T-helper 1 cell treated with Interleukin-12 subunit alpha and Interleukin-12 subunit beta and Interleukin-4 antibody, amounts not matched to agents 30 ng/mL and 1 ng/mL, for 36 hours (primary cell): ENCODE measurements around the gene OBSCN. TPM values are rescaled to one million over a fixed set of nuclear protein-coding genes. Genes with fewer than 3 reads are reported as not detected.

Experiments used
- intact Hi-C: fragments of 100-400 bp; cut with micrococcal nuclease; formaldehyde crosslinking; loops from one replicate; pipeline ENCODE4 v1.15.1; 2024
- total RNA-seq: library from RNA; stranded (reverse); gene quantifications from 2 replicates; pipeline ENCODE4 v1.2.3, GENCODE V29; 2022

OBSCN gene
- total RNA-seq, 1 donor from 2014 or later = 15.4 TPM

GRCh38 chr1:228315484-228315944 is 107.7 kb downstream of the OBSCN start:
- intact Hi-C loops = no loop called here

GRCh38 chr1:228315945-228316588 is 108.2 kb downstream of the OBSCN start:
- intact Hi-C loops = no loop called here

GRCh38 chr1:228316589-228317387 is 108.9 kb downstream of the OBSCN start:
- intact Hi-C loops = no loop called here

GRCh38 chr1:228317411-228317828 is 109.6 kb downstream of the OBSCN start:
- intact Hi-C loops = no loop called here

GRCh38 chr1:228317891-228318810 is 110.3 kb downstream of the OBSCN start:
- intact Hi-C loops = no loop called here

GRCh38 chr1:228318823-228319241 is 111.0 kb downstream of the OBSCN start:
- intact Hi-C loops = no loop called here

- intact Hi-C loops = no loop called here
Measured at GRCh38 chr1:228319352-228320088, 111.7 kb downstream of the OBSCN start.

- intact Hi-C loops = no loop called here
Measured at GRCh38 chr1:228320394-228320793, 112.5 kb downstream of the OBSCN start.

GRCh38 chr1:228321435-228321834 is 113.6 kb downstream of the OBSCN start:
- intact Hi-C loops = no loop called here

- intact Hi-C loops = no loop called here
Measured at GRCh38 chr1:228321895-228322294, 114.1 kb downstream of the OBSCN start.

- intact Hi-C loops = no loop called here
Measured at GRCh38 chr1:228323401-228323800, 115.6 kb downstream of the OBSCN start.

- intact Hi-C loops = no loop called here
Measured at GRCh38 chr1:228325267-228325666, 117.4 kb downstream of the OBSCN start.

GRCh38 chr1:228329887-228330286 is 122.0 kb downstream of the OBSCN start:
- intact Hi-C loops = no loop called here

GRCh38 chr1:228332797-228333738 is 125.2 kb downstream of the OBSCN start:
- intact Hi-C loops = no loop called here

- intact Hi-C loops = no loop called here
Measured at GRCh38 chr1:228333739-228334115, 125.9 kb downstream of the OBSCN start.

GRCh38 chr1:228334226-228334935 is 126.5 kb downstream of the OBSCN start:
- intact Hi-C loops = no loop called here

GRCh38 chr1:228334954-228335353 is 127.1 kb downstream of the OBSCN start:
- intact Hi-C loops = no loop called here

GRCh38 chr1:228335406-228336307 is 127.8 kb downstream of the OBSCN start:
- intact Hi-C loops = no loop called here
